Panc1 (cell line): Measurements from ENCODE around the gene SELENOF.
"Not testable (repeated sequence)": the region's sequence is repeated elsewhere in the genome, so short reads cannot be mapped to it uniquely, and the experiment has no call there.

Experiments
- POLR2AphosphoS5 ChIP-seq: IDR thresholded peaks from 2 replicates; pipeline ENCODE4 v1.6.1; 2012; ENCODE audit warnings: mild to moderate bottlenecking, low read depth, low read length, moderate library complexity
- TF ChIP-seq, protein P1 (sequence below): fragments of 450-650 bp; IDR thresholded peaks from 2 replicates; pipeline ENCODE4 v1.5.1; 2017; ENCODE audit warnings: mild to moderate bottlenecking
- TF ChIP-seq, protein P2 (sequence below), 2 experiments: IDR thresholded peaks; 2 replicates each; pipeline ENCODE4 v1.6.1; 2011 to 2012; ENCODE audit warnings: low read depth in 2 of 2, control low read depth in 1 of 2, low read length in 1 of 2, mild to moderate bottlenecking in 1 of 2, moderate library complexity in 1 of 2; ENCODE audit not compliant: insufficient read depth in 1 of 2

DNA sequence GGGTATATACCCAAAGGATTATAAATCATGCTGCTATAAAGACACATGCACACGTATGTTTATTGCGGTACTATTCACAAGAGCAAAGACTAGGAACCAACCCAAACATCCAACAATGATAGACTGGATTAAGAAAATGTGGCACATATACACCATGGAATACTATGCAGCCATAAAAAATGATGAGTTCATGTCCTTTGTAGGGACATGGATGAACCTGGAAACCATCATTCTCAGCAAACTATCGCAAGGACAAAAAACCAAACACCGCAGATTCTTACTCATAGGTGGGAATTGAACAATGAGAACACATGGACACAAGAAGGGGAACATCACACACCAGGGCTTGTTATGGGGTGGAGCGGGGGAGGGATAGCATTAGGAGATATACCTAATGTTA lies 94.0 kb downstream of the SELENOF start:
- TF ChIP-seq, protein P1, sequence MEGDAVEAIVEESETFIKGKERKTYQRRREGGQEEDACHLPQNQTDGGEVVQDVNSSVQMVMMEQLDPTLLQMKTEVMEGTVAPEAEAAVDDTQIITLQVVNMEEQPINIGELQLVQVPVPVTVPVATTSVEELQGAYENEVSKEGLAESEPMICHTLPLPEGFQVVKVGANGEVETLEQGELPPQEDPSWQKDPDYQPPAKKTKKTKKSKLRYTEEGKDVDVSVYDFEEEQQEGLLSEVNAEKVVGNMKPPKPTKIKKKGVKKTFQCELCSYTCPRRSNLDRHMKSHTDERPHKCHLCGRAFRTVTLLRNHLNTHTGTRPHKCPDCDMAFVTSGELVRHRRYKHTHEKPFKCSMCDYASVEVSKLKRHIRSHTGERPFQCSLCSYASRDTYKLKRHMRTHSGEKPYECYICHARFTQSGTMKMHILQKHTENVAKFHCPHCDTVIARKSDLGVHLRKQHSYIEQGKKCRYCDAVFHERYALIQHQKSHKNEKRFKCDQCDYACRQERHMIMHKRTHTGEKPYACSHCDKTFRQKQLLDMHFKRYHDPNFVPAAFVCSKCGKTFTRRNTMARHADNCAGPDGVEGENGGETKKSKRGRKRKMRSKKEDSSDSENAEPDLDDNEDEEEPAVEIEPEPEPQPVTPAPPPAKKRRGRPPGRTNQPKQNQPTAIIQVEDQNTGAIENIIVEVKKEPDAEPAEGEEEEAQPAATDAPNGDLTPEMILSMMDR = not testable (repeated sequence)
- TF ChIP-seq, protein P2, sequence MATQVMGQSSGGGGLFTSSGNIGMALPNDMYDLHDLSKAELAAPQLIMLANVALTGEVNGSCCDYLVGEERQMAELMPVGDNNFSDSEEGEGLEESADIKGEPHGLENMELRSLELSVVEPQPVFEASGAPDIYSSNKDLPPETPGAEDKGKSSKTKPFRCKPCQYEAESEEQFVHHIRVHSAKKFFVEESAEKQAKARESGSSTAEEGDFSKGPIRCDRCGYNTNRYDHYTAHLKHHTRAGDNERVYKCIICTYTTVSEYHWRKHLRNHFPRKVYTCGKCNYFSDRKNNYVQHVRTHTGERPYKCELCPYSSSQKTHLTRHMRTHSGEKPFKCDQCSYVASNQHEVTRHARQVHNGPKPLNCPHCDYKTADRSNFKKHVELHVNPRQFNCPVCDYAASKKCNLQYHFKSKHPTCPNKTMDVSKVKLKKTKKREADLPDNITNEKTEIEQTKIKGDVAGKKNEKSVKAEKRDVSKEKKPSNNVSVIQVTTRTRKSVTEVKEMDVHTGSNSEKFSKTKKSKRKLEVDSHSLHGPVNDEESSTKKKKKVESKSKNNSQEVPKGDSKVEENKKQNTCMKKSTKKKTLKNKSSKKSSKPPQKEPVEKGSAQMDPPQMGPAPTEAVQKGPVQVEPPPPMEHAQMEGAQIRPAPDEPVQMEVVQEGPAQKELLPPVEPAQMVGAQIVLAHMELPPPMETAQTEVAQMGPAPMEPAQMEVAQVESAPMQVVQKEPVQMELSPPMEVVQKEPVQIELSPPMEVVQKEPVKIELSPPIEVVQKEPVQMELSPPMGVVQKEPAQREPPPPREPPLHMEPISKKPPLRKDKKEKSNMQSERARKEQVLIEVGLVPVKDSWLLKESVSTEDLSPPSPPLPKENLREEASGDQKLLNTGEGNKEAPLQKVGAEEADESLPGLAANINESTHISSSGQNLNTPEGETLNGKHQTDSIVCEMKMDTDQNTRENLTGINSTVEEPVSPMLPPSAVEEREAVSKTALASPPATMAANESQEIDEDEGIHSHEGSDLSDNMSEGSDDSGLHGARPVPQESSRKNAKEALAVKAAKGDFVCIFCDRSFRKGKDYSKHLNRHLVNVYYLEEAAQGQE (IDR thresholded peaks at IDR 0.05; ENCODE audit: insufficient read depth in 1 of 2, low read depth in 2 of 2, low read length in 1 of 2) = not testable (repeated sequence)
- TF ChIP-seq POLR2AphosphoS5 = not testable (repeated sequence)
